T1000 (cell line): Measurements from ENCODE around the gene CCND2.

Experiments
- DNase-seq: peaks from one replicate; lab custom pipeline; 2025; ENCODE audit warnings: mixed read lengths; lab: John Stamatoyannopoulos, UW

CCND2 gene

GRCh38 chr12:4256043-4256826 lies 17.3 kb upstream of the CCND2 start:
- no peak for DNase-seq

- no peak for DNase-seq
Measured at GRCh38 chr12:4257442-4257841, 16.1 kb upstream of the CCND2 start.

GRCh38 chr12:4259099-4259498 lies 14.5 kb upstream of the CCND2 start:
- no peak for DNase-seq

- no peak for DNase-seq
Measured at GRCh38 chr12:4261655-4262054, 11.9 kb upstream of the CCND2 start.

GRCh38 chr12:4265280-4265679 lies 8.3 kb upstream of the CCND2 start:
- no peak for DNase-seq

- no peak for DNase-seq
Measured at GRCh38 chr12:4266990-4267389, 6.6 kb upstream of the CCND2 start.

- no peak for DNase-seq
Measured at GRCh38 chr12:4267704-4268328, 5.7 kb upstream of the CCND2 start.

DNA sequence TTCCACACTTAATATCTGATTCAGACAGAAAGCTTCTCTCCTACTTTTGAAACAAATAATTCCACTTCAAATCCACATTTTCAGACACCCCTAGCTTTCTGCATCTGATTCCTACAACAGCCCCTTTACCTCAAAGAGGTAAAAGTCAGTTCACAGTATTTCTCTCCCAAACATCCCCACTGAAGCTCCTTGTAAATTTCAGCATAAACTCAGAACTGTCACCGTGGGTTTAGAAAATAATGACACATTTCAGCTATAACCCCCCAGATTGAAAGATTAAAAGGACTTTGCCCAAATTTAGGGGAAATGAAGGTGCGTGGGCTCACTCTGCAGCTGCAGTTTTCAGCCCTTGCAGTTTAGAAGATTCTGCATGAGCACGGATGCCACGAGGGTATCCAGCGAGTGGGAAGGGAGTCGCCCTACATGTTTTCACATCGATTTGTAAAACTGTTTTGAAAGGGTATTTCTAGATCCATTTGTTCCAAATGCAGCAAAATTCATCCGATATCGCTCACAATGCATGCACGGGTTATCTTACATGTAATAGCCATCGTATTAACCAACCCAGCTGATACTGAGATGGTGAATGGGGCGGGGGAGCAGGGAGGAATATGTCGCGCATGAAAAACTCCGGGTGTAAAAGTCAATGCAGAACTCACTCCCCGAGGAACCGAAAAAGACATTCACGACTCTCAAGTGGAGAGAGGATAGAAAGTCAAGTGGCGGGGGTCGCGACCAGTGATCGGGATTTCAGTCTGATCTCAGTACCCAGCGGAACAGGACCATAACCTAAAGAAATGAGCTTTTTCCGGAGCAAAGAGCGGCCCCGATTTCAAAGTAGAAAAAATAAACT lies 5.0 kb upstream of the CCND2 start:
- DNase-seq = no peak

DNA sequence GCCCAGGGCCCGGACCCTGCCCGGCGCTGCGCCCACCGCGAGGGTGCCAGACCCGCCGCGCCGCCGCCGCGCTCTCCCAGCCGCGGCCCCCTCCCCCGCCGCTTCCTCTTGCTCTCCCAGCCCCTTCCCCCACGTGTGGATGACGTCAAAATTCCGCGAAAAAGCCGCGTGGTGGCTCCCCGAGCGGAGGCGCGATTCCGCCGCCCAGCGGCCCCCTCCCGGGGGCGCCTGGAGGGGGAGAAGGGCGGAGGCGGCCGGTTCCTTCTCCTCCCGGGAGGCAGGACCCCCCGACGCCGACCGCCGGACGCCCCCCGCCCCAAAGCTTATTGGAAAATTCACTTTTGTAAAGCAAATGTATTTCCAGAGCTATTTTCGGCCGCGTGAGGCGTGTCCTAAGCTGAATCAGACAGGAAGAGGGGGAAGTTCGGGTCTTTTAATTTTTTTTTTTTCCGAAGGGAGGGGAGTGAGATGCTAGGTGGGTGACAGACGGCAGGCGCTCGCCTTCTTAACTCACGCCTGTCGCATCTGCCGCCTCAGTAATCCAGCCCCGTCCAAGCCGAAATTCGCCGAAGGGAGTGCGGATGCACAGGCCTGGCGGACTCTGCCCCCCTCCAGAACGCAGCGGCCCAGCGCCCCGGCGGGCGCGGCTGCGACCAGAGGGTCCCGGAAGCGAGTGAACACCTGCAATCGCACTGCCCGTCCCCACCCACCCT lies 4.1 kb upstream of the CCND2 start:
- DNase-seq = no peak

DNA sequence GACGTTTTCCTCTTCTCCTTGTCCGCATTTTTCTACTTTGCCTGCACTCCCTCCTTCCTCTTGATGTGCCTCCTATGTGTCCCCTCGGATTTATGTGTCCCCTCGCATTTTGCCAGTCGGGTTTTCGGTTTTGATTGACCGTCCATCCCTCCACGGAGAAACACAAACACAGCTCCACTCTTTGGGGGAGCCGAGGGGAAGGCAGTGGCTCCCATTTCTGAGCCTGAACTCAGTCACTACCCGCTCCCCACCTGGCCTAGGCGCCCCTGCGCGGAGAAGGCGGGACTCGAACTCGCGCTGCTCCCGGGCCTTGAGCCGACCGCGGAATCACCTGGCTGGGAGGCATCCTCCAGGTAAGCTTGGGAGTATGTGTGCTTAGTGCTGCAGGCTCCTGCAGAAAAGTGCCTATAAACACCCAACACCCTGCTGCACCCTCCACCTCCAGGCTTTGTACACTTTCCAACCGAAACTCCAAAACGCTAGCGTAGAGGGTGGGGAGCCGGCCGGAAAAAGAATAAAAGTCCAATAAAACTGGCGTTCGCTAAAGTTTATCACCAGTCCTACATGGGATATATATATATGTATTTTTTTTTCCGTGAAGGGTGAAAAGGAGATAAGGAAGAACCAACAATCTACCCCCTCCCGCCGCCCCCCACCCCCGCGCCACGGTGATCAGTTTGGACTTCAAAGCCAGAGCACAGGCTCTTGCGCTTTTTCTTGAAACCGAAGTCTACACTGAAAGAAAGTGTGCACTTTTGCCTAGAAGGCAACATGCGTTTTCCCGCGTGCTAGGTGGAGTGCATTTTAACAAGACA lies 3.3 kb upstream of the CCND2 start:
- DNase-seq = no peak

GRCh38 chr12:4270831-4271716 lies 2.5 kb upstream of the CCND2 start:
- DNase-seq = no peak

- no peak for DNase-seq
Measured at GRCh38 chr12:4271717-4272423, 1.7 kb upstream of the CCND2 start.

- DNase-seq = no peak
Measured at GRCh38 chr12:4272424-4273272, 914 bp upstream of the CCND2 start.

- no peak for DNase-seq
Measured at GRCh38 chr12:4273273-4273651, 300 bp upstream of the CCND2 start.

DNA sequence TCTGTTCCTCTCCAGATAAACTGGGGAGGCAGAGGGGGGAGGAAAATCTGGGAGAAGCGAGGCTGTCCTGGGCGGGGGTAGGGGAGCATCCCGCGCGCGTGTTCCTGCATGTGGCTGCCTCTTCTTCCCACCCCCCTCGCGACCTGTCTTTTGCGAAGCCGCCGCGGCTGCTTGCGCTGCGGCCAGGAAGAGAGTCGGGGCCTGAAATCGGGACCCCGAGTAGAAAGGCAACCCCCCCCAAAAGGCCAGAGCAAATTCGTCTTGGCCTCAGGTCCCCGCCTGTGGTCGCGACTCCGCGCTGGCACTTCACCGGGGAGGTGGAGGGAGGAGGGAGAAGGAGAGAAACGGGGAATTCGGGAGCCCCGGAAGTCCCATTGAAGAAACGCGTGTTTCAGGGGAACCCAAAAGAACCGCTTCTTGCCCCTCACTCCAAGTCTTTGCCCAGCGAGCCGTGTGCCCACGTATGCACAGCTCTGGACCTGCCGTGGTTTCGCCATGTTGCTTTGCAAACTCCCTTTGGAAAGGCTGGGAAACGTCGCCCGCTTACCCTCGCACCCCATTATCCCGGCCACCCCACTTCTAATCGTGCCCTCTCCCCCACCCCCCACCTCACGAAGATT lies 944 bp downstream of the CCND2 start:
- no peak for DNase-seq

DNA sequence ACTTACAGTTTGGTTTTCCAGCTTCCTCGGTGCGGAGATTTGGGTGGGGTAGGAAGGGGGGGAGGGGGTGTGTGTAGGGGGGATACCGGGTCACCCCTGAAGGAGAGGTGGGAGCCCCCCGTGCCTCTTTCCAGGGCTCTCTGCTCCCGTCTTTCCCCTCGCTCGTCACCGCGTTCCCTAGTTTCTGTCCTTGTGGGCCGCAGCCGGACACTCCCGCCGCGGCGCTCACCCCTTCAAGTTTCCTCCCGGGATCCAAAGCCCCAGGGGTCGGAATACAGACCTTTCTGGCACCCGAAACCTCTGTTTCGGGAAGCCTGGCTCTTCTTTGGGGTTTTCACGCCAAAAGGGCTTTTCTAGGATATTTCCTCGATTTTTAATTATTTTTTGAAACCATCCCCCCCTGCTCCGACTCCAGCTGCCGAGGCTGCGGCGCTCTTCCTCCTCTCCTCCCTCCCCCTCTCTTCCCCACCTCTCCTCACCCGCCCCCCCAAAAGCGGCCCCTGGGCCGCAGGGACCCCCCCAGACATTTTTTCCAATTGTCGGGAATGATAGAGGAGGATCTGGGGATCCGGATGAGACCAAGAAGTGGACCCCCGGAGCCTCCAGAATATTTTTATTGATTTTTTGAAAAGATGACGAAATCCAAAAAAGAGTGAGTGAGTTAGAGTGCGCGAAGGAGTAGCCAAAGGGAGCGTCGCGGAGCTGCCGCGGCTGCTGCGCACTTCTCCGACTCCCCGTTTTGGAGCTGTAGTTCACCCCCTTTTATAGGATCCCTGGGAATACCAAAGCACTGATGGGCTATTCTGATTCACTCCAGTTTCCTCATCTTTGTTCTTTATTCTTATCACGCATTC lies 1.7 kb downstream of the CCND2 start:
- DNase-seq = no peak

GRCh38 chr12:4275870-4276301 lies 2.3 kb downstream of the CCND2 start:
- DNase-seq = no peak
